ENCODE results near the gene TRIOBP.
A peak's percentile ranks its signal among the peaks of the same experiment; 100 is the strongest.

TRIOBP gene

DNA sequence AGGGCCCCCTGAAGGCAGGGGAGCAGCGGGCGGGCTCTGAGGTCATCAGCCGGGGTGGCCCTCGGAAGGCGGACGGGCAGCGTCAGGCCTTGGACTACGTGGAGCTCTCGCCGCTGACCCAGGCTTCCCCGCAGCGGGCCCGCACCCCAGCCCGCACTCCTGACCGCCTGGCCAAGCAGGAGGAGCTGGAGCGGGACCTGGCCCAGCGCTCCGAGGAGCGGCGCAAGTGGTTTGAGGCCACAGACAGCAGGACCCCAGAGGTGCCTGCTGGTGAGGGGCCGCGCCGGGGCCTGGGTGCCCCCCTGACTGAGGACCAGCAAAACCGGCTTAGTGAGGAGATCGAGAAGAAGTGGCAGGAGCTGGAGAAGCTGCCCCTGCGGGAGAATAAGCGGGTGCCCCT, 60.8 kb downstream of the TRIOBP start:
- DNase-seq (ENCODE audit: low spot score) = no peak
- peak overlapping the region; percentile 95 for H3K27ac ChIP-seq
- ChIA-PET POLR2A (ENCODE audit: low non-redundant PET) (no interaction called here), CTCF (no interaction called here)
- TF ChIP-seq, protein P1, sequence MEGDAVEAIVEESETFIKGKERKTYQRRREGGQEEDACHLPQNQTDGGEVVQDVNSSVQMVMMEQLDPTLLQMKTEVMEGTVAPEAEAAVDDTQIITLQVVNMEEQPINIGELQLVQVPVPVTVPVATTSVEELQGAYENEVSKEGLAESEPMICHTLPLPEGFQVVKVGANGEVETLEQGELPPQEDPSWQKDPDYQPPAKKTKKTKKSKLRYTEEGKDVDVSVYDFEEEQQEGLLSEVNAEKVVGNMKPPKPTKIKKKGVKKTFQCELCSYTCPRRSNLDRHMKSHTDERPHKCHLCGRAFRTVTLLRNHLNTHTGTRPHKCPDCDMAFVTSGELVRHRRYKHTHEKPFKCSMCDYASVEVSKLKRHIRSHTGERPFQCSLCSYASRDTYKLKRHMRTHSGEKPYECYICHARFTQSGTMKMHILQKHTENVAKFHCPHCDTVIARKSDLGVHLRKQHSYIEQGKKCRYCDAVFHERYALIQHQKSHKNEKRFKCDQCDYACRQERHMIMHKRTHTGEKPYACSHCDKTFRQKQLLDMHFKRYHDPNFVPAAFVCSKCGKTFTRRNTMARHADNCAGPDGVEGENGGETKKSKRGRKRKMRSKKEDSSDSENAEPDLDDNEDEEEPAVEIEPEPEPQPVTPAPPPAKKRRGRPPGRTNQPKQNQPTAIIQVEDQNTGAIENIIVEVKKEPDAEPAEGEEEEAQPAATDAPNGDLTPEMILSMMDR (conservative IDR thresholded peaks at IDR 0.05; ENCODE audit: low read depth) = no peak

DNA sequence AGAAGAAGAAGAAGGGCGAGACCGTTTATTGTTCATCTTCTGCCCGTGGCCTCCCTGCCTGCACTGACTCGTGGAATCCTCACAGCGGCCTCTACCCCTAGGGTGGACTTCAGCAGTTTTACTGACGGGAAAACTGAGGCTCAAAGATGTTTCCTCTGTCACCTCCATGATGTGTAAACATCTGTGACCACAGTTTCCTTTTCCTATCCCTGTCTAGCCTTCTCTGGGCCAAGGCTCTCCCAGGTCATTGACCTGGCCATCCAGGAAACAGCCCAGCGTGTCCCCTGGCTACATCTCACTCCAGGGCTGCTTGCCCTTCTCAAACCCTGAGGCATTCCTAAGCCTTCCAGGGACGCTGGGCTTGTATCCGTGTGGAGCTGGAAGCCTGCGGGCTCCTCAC, 61.8 kb downstream of the TRIOBP start:
- H3K27ac ChIP-seq = peak overlapping the region; percentile 95; the same call in 1 of the 2 replicates
- ChIA-PET CTCF (no interaction called here), POLR2A (ENCODE audit: low non-redundant PET) (no interaction called here)
- TF ChIP-seq, protein P1 (conservative IDR thresholded peaks at IDR 0.05; ENCODE audit: low read depth) = no peak
- DNase-seq (ENCODE audit: low spot score) = no peak

DNA sequence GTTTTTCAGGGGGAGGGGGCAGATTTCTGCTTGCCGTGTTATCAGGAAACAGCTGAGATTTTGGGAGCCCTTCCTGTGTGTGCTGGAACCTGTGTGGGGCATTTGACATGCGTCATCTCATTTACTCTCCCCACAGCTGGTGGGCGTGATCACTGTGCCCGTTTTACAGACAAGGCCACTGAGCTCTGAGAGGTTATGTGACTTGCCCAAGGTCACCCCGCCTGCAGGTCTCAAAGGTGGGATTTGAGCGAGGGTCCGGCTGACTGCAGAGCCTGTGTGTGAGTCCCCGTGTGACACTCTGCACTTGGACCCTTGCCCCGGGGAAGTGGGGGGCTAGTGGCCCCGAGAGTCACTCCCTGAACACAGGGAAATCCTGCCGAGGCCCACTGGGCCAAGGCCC, 62.4 kb downstream of the TRIOBP start:
- TF ChIP-seq, protein P1 (conservative IDR thresholded peaks at IDR 0.05; ENCODE audit: low read depth) = no peak
- ChIA-PET POLR2A (ENCODE audit: low non-redundant PET) (no interaction called here), CTCF (no interaction called here)
- peak overlapping the region; percentile 95; the same call in 1 of the 2 replicates for H3K27ac ChIP-seq
- DNase-seq (ENCODE audit: low spot score) = no peak

DNA sequence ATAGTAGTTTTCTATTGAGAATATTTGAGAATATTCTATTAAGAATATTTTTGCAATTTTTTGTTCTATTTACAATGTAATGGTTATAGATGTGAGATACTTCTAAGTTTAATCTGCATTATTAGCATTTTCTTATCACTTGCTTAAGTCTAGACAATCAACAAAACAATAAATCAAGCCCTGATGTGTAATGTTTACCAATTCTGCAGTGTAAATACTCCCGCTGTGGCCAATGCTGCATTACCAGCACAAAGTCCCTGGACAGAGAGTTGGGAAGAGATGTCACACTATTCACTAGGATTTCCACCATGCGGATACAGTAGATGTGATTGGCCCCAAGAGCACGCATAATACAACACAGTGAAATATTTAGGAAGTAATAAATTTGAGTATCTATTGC, 63.3 kb downstream of the TRIOBP start:
- H3K27ac ChIP-seq = no peak overlapping the region
- no peak for DNase-seq (ENCODE audit: low spot score)
- POLR2A ChIA-PET (ENCODE audit: low non-redundant PET) = no interaction called here
- CTCF ChIA-PET = no interaction called here
- TF ChIP-seq, protein P1 (conservative IDR thresholded peaks at IDR 0.05; ENCODE audit: low read depth) = no peak

DNA sequence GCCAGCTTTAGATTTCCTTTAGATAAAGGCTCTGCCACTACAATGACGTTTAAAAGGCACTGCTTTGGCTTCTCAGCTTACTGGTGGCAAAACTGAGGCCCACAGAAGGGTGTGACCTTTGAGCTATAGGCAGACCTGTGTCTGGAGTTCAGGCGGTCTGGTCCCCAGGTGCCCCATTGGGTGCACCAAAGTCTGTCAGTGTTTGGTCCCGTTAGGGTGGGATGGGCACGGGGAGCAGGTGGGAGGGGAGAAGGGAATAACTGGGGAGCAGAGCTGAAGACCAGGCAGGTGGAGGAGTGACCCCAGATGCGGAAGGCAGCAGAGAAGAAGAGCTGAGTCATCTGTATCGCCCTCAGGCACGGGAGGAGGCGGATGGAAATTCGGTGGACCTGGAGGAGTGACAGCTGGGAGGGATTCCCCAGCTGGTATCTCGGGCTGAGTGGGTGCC, 65.6 kb downstream of the TRIOBP start:
- TF ChIP-seq, protein P1 (conservative IDR thresholded peaks at IDR 0.05; ENCODE audit: low read depth) = no peak
- H3K27ac ChIP-seq = peak overlapping the region; percentile 50
- ChIA-PET POLR2A (ENCODE audit: low non-redundant PET) (interaction anchor here (0.5 to 1.1 kb wide), 2 partner anchors 10 to 14 kb away, joined by 3 read pairs; no protein-coding TSS in a partner anchor), CTCF (no interaction called here)
- DNase-seq (ENCODE audit: low spot score) = no peak

DNA sequence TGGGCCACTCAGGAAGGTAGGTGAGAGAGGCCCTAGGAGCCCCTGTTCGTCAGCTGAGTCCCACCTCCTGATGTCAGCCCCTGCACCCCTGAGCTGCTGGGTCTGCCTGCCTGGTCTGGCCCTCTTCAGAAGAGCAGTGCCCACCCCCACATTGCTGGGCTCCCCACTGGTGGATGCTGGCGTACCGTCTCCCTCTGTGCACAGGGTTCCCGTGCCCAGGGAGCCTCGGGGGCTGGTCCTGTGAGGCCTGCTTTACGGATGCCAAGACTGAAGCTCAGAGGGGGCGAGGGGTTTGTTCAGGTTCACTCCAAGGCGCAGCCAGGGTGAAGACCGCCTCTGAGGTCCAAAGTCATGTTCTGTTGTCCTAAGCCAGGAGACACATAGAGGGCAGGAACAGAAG, 66.2 kb downstream of the TRIOBP start:
- DNase-seq (ENCODE audit: low spot score) = no peak
- POLR2A ChIA-PET (ENCODE audit: low non-redundant PET) = interaction anchor here (1.1 kb wide), 1 partner anchor 10 kb away, joined by 3 read pairs; no protein-coding TSS in a partner anchor
- peak overlapping the region; percentile 50 for H3K27ac ChIP-seq
- CTCF ChIA-PET = no interaction called here
- TF ChIP-seq, protein P1 (conservative IDR thresholded peaks at IDR 0.05; ENCODE audit: low read depth) = no peak

DNA sequence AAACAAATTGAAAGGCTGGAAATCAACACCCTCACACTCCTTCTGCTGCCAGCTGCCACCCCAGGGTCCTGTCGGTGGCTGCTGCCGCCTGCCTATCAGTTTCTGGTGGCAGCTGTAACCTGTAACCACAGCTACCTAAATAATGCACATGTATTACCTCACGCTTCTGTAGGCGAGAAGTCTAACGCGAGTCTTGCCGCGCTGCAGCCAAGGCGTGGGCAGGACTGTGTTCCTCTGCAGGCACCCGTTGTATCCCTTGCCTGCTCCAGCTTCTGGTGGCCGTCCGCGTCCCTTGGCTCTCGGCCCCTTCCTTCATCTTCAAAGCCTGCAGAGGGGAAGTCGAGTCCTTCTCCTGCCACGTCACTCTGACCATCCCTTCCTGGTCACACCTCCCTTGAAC, 66.8 kb downstream of the TRIOBP start:
- POLR2A ChIA-PET (ENCODE audit: low non-redundant PET) = no interaction called here
- H3K27ac ChIP-seq = peak overlapping the region; percentile 50
- DNase-seq (ENCODE audit: low spot score) = no peak
- CTCF ChIA-PET = no interaction called here
- TF ChIP-seq, protein P1 (conservative IDR thresholded peaks at IDR 0.05; ENCODE audit: low read depth) = no peak
